Left lobe of liver (tissue), 2 donors: ENCODE results near the gene SEMA3C. TPM values are rescaled to one million over a fixed set of nuclear protein-coding genes. Genes with fewer than 3 reads are reported as not detected.
"Not testable (repeated sequence)": the region's sequence is repeated elsewhere in the genome, so short reads cannot be mapped to it uniquely, and the experiment has no call there.

Experiments used
- ATAC-seq: fragments of 200-7000 bp; cut with Tn5 transposase; one replicate; pipeline ENCODE4 v1.9.1; 2020; ENCODE audit warnings: mild to moderate bottlenecking, moderate library complexity
- DNase-seq: peaks from one replicate; pipeline ENCODE4 v3.0.0-alpha.2; 2020; ENCODE audit warnings: low spot score
- total RNA-seq: library from RNA; stranded (reverse); gene quantifications from one replicate; pipeline ENCODE4 v1.2.1, GENCODE V29; 2021
- donor health status: DM: no; HTN: no; CAD: no; lungs with moderate emphysema.
- donor health status: DM: no; HTN: yes; CAD: no.

SEMA3C gene
- total RNA-seq, 1 donor from 2014 or later: 0.86 TPM

DNA sequence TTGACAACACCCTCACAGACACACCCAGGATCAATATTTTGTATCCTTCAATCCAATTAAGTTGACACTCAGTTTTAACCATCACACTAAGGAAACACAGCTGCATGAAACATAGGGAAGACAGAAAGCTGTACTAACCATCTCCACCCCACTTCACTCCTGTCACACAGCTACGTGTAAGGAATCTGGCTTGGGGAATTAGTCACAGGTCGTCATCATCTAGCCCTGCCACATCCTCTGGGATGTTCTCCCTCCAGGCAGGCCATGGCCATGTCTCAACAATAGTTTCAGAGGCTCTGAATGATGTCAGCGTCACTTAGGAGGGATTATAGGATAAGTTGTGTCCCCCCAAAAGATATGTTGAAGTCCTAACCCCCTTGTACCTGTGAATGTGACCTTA, 10.8 kb upstream of the SEMA3C start:
- DNase-seq (no peak), ATAC-seq (no peak)

DNA sequence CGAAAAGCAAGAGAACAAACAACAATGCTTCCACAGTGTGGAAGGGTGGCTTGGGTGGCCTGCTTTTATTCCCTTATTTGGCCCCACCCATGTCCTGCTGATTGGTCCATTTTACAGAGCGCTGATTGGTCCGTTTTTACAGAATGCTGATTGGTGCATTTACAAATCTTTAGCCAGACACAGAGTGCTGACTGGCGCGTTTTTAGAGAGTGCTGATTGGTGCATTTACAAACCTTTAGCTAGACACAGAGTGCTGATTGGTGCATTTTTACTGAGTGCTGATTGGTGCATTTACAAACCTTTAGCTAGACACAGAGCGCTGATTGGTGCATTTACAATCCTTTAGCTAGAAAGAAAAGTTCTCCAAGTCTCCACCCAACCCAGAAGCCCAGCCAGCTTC, 8.1 kb upstream of the SEMA3C start:
- DNase-seq: not testable (repeated sequence)

DNA sequence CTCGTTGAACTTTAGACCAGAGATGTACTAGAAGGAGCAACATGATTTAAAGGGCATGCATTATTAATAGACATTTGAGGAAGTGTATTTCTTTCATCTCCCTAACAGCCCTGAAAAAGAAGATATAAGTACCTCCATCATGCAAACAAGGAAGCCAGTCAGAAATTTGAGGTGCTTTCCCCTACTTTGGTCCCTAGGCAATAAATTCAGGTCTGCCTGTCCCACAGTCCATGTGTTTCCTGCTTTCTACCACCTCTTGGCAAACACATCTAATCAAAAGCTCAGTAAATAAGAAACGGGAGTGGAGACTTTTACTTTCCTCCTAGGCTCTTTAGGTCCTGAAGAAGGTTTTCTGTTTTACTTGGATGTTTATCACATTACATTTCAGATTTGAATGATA, 5.2 kb upstream of the SEMA3C start:
- DNase-seq (no peak), ATAC-seq (no peak)

More for the DNA sequence above, 8.1 kb upstream of the SEMA3C start:
- ATAC-seq: not testable (repeated sequence)

DNA sequence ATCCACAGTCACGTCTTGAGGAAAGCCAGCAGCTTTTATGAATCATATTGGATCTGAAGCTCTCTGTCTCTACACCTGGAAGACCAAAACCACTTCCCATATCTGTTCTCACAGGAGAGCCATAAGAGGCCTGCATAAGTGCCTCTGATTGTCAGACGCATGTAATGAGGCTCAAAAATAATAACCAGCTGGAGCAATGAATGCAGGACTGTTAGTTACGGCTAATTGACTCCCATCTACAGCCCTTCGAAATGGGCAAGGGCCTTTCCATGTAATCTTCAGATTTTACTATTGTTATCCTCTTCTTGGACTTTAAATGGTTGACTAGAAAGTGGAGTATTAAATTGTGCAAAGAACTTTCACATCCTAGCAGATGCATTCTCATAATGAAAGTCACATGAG, 4.4 kb upstream of the SEMA3C start:
- ATAC-seq (no peak), DNase-seq (no peak)

DNA sequence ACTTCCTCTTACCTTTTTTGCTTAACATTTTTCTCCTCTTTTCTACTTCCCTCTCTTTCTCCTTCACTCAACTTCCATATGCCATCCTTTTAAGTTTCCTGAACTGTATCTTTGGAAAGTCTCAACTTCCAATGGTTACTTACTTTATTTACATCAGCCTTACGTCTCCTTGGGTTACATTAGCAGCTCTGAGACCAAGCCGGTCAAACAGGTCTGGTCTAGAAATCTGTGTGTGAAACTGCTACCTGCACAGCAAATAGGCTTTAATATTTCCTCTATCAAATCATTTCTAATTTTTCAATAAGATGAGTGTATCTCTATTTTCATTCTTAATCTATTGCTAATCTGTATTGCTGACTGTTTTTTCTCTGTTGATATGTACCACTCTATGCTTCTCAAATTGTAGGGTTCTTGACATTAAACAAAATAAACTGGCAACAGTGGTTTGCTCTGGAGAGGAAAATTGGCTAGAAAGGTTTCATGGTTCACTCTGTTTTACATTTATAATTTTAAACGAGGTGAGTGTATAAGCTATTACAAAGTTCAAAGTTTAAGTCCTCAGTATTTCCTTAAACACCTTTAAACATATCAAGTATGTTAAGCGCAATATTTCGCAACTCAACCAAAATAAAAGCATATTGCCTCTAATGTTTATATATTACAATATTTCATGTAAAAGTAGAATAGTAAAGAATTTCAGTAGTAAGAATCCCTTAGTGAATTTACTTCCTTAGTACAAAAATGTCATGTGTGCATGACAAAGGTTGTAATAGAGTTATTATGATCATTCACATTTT, 3.6 kb upstream of the SEMA3C start:
- no peak for DNase-seq
- no peak for ATAC-seq

DNA sequence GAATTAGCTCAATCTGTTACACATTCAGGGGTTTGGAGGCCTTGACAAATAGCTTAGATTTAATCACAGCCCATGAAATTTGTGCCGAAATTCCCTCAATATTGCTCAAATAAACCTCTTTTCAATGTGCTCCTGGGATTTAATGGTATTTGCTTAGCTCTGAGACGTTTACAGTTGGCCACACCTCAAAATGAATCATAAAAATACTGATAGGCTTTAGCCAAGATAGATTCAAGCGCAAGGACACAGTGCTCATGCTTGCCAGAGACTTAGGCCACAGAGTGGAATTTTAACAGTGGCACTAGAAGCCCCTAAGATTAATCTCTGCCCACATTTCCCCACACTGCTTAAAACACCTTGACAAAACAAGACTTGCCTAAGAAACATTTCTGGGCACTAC, 2.3 kb upstream of the SEMA3C start:
- DNase-seq (no peak), ATAC-seq (no peak)

DNA sequence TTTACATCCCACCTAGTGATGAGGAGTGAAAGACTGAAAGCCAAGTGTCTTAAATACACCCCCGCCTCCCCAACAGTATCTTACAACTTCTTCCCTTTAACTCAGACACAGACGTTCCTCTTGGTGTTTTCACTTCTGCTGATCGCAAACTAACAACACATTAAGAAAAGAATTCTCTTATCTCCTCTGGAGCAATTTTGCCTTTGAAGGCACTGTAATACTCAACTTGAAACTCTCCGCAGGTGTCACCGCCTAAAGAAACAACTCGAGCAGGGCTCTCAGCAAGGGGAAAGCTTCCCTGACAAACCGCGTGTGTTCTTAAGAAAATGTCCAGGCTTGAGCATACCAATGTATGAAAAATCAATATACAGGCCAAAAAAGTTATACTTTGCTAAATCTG, 452 bp downstream of the SEMA3C start:
- ATAC-seq (no peak), DNase-seq (no peak)

DNA sequence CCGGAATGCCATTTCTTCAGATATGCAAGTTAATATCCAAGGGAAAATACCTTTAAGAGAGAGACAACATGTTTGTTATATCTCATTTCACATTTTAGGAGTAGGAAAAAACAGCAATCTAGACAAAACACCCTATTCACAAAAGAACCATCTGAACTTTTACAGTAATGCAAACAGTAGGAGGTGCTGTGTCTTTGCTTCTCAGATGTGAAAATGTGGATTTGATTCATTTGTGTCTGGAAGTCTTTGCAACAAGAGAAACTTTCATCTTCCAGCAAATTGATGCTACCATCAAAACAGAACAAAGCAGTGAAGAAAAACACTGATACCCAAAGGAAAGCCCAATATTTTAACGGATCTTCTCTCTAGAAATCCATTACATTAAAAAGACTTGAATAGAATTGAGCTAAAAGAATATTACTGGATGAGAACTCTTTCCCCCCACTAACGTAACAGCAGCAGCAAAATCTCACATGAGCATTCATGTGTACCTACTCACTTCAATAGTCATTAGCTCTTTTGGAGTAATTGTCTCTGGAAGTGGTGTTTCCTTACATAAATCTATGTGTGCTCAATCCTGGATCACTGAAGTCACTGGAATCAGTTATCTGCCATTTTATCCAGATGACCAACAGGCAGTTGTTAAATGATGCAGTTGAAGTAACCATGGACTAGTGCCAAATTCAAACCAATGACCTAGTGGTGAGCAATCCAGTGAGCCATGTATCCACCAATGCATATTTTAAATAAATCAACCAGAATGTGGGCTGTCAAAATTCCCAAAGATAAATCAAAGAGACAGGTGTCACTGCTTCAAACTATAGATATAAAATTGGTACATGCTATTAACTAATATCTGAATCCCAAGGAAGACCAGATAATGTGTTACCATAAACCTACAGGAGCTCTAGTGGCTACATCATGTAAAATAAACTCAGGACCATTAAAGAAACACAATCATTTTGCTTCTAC, 1.8 kb downstream of the SEMA3C start:
- no peak for ATAC-seq

DNA sequence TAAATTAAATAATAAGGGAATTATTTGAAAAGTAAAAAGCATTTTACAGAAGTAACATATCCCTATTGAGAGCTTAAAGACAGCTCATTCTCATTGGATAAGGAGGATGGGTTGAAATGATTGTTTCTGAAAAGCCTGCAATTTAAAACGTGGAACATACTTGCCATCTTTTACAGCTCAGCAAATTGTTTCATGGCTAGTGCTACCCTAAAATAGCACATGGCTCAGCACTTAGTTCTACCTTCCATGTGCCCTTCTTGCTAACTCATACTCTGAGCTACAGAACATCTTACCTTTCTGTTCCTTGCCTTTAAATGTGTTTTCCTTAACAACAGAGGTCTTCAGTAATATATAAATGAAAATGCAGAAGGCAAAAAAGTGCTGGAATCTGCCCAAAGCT, 8.6 kb downstream of the SEMA3C start:
- DNase-seq (no peak), ATAC-seq (no peak)

More for the DNA sequence above, 1.8 kb downstream of the SEMA3C start:
- no peak for DNase-seq

DNA sequence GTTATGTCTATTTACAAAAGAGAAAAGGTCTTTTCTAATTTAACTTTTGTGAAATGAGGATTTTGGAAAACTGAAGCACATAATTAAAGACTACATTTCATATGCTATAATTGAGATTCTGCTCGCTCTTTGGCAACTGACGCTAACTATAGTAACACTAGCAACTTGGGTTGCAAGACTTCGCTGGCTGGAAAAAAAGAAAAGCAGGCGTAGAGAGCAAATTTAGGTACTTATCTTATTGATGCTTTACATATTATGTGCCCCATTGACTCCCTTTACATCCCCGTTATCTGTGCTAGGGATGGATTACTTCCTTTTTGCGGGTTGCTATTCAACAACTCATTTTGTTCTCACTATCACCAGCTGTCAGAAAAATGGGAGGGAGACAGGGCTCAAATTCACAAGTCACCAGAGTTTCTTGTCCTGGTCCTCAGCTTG, 10.5 kb downstream of the SEMA3C start:
- DNase-seq: no peak
- ATAC-seq: no peak

DNA sequence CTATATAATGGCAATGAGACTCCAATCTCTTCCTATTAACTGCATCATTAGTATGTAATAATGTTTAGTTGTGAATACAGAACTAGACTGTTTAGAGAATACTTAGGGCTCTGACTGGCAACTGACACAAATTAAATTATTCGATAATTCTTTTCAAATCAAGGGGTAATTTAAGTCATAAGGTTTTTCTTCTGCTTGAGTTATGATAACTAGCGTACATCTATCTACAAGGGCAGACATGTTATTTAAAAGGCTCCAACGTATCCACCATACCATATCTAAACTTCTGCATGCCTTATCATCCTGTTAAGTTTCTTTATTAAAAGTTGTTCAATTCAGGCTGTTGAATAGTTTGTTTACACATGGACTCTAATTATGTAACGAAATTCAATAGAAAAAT, 11.2 kb downstream of the SEMA3C start:
- DNase-seq (no peak), ATAC-seq (no peak)

DNA sequence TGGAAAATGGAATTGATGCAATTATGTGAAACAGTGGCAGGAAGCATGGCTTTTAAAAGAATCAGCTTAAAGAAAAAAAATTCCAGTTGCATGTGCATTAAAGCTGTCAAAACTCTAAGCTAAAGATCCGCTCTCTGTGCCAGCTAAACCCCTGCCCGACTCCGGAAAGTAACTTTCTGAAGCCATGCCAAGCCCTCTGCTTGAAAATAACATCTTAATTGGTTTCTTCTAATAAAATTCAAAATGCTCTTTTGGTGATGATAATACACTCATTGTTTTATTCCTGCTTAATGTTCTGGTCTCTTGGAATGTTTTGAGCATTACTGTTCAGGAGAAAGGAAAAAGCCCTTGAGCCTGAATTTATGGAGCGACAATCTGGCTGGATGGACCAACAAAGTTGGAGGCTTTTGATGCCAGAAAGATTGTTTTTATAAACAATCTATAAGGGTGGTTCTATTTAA, 11.7 kb downstream of the SEMA3C start:
- DNase-seq (no peak), ATAC-seq (no peak)

DNA sequence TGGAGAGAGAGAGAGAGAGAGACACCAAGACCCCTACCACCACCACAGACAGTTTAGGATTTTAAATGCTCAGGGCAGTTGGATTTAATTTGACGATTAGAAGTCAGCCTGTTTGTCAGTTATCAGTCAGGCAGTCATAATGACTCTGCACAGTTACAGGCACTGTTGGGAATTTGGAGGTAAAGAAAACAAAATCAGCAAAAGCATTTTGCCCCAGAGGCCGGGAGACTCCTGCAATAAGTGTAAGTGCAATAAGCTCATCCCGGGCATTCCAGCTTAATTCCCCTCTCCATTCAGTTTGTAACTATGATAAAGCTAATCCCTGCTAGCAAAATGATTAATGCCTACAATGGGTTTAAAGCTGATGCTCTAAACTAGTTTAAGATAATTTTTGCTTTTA, 13.5 kb downstream of the SEMA3C start:
- no peak for DNase-seq
- ATAC-seq: no peak

DNA sequence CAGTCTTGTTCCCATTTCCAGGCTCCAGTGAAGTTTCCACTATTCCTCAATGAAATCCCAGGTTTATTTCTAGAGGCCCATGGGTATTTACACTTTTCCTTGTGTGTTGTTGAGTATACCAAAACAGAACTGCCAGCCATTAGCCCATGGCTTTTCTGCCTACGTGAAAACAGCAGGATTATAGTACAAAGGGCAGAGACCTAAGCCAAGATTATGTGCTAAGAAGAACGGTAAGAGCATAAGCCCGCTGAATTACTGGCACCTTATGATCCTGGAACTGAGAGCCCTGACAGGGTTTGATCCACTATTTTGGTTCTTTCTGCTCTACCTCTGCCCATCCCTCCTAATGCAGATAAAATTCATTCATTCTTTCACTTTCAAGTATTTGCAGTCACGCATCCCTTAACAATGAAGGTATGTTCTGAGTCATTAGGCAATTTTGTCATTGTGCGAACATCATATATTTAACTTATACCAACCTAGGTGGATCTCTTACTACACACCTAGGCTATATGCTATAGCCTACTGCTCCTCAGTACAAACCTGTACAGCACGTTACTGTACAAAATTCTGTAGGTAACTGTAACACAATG, 16.0 kb downstream of the SEMA3C start:
- ATAC-seq (no peak), DNase-seq (no peak)

DNA sequence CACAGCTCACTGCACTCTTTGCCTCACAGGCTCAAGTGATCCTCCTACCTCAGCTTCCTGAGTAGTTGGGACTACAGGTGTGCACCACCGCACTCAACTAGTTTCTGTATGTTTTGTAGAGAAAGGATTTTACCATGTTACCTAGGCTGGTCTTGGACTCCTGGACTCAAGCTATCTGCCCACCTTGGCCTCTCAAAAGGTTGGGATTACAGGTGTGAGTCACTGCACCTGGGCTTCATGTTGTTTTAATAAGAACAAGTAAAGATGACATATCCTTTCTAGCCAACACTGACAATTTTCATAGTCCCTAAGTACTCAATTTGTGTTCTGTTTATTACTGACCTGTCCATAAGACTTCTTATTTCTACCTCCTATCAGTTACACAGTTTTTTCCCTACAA, 16.8 kb downstream of the SEMA3C start:
- ATAC-seq (no peak), DNase-seq (no peak)

DNA sequence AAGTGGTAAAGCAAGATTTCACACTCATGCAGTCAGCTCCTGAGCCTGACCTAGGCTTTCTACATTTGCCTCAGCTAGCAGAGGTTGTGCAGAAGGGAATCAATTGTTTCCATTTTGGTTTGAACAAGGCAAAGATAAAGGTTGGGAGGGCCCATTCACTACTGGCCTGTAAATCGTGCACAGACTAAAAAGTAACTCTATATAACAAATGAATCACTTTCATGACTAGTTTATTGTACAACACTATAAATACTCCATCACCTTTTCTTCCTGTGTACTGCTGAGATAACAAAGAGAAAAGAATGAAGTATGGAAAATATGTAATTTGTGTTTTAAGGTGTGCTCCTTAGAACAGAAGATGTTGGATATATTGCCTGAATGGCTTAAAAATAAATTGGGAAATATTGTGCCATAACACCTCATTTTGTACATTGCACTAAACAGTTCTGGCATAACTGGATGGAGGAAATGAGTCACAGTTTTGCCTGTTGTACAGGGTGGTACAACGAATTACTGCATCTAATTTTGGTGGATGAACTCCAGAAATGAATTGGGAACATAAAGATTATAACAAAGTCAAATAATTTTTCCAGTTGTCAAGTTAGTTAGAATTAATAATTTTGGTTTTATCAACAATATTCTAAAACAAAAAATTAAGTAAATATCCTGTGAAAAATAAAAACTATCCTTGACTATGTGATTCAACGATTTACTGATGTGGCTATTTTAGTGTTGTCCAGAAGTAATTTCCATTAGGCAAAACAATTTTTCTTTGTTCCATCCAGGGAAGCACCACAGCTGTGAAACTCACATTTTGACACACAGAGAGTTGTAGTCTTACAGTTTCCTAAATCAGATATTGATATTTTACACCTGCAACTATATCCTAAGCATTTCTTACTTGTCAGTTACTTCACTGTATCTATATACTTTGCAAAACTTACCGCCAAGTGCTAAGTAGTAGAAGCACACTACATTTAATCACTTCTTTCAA, 18.0 kb downstream of the SEMA3C start:
- DNase-seq (no peak), ATAC-seq (no peak)

DNA sequence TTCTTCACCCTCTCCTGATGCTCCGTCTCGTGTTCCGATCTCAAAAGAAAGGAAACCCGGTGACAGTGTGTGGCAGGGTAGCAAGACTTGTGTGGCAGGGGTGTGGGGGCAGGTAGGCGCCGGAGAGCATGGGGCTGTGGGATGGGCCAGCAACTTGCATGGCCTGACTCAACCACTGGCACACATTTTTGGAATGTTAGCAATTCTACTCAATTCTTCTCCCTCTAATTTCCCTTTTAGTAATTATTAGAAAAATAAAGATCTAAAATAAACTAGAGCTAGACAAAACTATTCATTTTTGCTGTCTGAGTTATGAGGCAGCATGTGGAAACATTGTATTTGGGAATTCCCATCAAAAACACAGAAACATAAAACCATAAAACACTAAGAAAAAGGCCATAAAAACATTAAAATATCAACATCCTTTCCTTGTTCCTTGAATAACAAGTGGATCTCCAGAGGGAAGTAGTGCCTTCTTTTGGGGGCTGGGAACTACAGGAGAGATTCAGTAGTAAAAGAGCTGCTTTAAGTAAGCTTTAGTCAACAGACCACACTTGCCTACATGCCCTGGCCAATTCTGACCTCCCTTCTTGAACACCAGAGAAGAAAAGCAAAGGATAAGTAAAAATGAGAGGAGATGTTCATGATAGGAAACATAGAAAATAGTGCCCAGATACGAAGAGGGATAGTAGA, 21.8 kb downstream of the SEMA3C start:
- DNase-seq (no peak), ATAC-seq (no peak)

DNA sequence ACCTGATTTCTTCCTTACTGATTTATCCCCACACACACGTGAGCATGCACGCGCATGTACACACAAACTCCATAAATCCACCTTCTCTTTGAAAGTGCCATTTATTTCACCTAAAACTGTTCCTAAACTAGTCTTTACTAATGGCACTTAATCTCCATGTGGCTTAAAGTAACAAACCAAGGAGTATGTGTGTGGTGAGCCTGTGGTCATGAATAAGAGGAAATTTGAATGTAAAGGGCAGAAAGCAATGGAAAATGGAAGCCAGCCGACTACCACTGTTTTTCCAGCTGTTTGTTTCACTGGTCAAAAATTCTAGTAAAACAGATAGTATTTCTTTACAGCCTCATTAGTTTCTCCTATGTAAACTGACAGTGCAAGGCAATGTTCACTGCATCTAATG, 23.8 kb downstream of the SEMA3C start:
- ATAC-seq (no peak), DNase-seq (no peak)

DNA sequence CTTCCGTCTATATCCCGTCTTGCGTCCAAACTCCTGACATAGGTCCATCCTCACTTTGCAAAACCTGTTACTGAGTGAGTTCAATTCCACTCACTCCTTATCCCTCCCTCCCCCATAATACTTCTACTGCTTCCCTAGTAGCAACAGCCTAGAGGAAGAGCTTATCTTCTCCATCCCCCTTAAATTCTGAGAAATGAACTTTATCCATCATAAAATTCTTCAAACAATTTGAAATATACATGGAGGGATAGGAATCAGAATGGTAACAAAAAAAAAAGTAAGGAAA, 27.6 kb downstream of the SEMA3C start:
- ATAC-seq (no peak), DNase-seq (no peak)
